ENCODE results near the gene PPP1CA.

Gene PPP1CA

GRCh38 chr11:67401495-67402191 lies at the start of gene PPP1CA:
PPP1CA (minus strand) TSS chr11:67401858; CDS start chr11:67401782, 76 bp downstream.
- peak; percentile 58 to 97 (median 89) for DNase-seq

DNA sequence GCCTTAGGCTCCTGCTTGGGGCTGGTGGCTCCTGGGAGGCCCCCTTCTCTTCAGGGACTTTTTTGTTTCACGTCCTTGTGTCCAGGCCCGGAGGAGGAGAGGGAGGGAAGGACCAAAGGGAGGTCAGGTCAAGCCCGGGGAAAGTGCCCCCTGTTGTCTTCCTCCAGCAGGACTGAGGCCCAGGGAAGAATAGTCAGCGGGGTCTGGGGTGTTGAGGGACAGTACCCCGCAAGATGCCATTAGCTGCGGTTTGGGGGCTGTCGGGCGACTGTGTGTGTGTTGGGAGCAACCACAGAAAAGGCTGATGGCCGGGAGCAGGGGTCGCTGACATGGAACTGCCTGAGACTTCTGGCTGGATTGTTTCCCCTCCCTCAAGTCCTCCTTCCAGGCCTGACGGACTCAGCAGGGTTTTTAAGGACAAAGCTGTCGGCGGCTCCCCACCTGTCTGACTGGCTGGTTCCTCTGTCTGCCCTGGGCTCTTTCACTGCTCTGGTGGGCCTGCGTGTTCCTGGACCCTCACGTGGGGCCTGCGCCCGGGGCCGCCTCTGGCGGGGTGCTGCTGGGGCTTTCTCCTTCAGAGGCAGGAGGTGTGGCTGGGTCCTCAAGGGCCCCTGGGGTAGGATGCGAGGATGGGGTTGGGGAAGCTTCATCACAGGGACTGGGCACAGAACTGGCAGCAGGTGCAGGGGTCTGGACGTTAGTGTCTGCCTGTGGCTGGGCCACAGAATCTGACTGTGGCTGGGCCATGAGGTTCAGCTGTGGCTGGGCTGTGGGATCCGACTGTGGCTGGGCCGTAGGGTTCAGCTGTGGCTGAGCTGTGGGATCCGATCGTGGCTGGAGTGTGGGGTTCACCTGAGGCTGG lies 49.4 kb upstream of the PPP1CA start:
- no peak for DNase-seq

DNA sequence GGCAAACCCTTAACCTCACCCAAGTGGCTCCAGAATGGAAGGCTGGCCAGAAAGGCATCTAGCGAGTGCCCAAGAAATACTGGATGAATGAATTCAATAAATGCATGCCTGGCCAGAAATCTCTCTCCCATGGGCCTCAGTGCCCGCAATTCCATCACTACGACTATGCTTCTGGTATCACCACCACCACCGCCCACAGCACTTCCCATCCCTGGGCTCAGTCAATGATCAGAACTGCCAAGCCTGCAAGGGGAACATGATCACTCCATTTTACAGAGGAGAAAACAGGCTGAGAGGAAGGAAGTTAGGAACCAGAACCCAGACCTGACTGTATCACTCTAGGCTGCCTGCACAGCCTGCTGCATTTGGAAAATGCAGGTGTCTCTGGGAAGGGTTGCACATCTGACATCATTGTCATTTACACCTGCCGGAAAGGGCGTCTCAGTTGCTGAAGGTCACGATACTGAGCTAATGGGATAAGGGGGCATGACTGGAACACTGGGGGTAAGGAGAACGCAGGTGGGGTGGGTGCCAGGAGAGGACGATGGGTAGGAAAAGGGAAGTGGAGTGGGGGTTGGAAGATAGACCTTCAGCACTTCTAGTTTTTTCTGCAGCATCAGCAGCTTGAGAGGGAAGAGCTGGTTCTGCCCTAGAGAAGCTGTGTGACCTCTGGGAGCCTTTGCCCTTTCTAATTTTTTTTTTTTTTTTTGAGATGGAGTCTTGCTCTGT lies 47.6 kb upstream of the PPP1CA start:
- DNase-seq: peak in 1 of 56 donors; percentile 7

- DNase-seq: no peak
Observed at GRCh38 chr11:67448220-67448609, 46.6 kb upstream of the PPP1CA start.

DNA sequence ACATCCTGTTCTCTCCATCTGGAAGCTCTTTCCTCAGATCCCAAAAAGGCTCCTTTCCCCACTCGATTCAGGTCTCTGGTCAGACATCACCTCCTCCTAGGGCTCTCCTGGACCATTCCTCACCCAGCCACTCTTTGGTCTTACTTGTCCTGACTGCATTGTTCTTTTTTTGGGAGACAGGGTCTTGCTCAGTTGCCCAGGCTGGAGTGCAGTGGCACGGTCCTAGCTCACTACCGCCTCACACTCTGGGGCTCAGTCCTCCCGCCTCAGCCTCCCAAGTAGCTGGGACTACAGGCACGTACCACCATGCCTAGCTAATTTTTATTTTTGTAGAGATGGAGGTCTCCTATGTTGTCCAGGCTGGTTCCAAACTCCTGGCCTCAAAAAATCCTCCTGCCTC lies 43.9 kb upstream of the PPP1CA start:
- no peak for DNase-seq

GRCh38 chr11:67442504-67443404 lies 41.1 kb upstream of the PPP1CA start:
- no peak for DNase-seq

DNA sequence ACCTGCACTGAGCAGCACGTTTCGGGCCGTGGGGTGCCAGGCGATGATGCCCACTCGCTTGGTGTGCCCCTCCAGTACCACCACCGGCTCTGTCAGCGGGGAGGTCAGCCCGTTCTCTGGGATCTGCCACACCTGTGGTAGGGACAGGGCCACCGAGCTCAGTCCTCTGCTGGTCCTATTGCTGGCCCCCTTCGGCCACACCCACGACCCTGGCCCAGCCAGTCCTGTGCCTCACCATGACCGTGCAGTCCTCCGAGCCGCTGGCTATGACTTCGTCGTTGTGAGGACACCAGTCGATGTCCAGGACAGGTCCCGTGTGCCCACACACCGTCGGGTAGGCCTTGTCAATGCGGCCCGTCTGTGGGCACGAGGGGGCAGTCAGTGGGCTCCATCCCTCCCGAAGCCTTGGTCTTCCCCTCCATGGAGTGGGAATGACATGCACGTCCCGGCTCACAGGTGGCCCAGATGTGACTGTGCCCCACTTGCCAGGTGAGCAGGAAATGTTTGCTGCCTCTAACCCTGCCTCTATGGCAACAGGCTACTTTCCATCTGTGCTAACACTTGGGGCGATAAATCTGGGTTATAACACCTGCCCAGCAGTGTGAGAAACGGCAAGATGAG lies 40.2 kb upstream of the PPP1CA start:
- DNase-seq: no peak

- no peak for DNase-seq
Observed at GRCh38 chr11:67441098-67441563, 39.5 kb upstream of the PPP1CA start.

GRCh38 chr11:67440229-67441097 lies 38.8 kb upstream of the PPP1CA start:
- no peak for DNase-seq

GRCh38 chr11:67439321-67440228 lies 37.9 kb upstream of the PPP1CA start:
- DNase-seq: peak in 6 of 56 donors; percentile 17 to 43 (median 32)

- no peak for DNase-seq
Observed at GRCh38 chr11:67438158-67438902, 36.7 kb upstream of the PPP1CA start.

DNA sequence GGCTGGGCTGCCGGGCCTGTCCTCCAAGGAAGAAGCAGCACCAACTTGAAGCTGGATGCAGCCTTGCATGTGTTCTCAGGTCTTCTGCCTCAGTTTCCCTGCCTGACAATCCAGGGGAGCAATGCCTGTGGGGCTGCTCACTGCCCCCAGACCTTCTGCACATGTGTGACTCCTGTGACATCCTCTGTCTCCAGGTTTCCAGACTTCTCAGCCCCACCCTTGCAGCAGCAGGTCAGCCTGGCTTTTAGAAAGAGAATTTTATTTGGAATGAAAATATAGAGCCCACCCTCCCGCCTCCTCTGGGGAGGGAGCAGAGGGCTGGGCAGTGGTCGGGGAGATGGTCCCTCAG lies 36.1 kb upstream of the PPP1CA start:
- DNase-seq: no peak

- no peak for DNase-seq
Observed at GRCh38 chr11:67437082-67437808, 35.6 kb upstream of the PPP1CA start, which contains the start of gene PTPRCAP. PTPRCAP (minus strand) TSS chr11:67437682; CDS start chr11:67437619, 63 bp downstream.

- no peak for DNase-seq
Observed at GRCh38 chr11:67436459-67437081, 34.9 kb upstream of the PPP1CA start.

- DNase-seq: no peak
Observed at GRCh38 chr11:67435727-67436458, 34.2 kb upstream of the PPP1CA start.
